Lower lobe of right lung (tissue), 2 donors: ENCODE data around the gene NDUFA12. TPM values are rescaled to one million over a fixed set of nuclear protein-coding genes. Genes with fewer than 3 reads are reported as not detected.

Source experiments
- ATAC-seq, 2 donors: fragments of 200-7000 bp; cut with Tn5 transposase; one replicate each; pipeline ENCODE4 v1.9.1; 2020 to 2022; ENCODE audit warnings: mild to moderate bottlenecking in 2 of 2, moderate library complexity in 2 of 2
- DNase-seq: peaks from one replicate; pipeline ENCODE4 v3.0.0-alpha.2; 2020
- H3K27ac ChIP-seq: fragments of 200-600 bp; one replicate; pipeline ENCODE4 v1.8.0; 2022
- H3K27me3 ChIP-seq: fragments of 200-600 bp; one replicate; pipeline ENCODE4 v1.8.0; 2022; ENCODE audit warnings: low read depth
- H3K36me3 ChIP-seq: fragments of 200-600 bp; one replicate; pipeline ENCODE4 v1.8.0; 2022; ENCODE audit warnings: mild to moderate bottlenecking
- H3K4me1 ChIP-seq: fragments of 200-600 bp; one replicate; pipeline ENCODE4 v1.8.0; 2022
- H3K4me3 ChIP-seq: fragments of 200-600 bp; one replicate; pipeline ENCODE4 v1.8.0; 2022; ENCODE audit warnings: mild to moderate bottlenecking
- H3K9me3 ChIP-seq: fragments of 200-600 bp; one replicate; pipeline ENCODE4 v1.8.0; 2022
- CTCF ChIP-seq: fragments of 200-600 bp; IDR thresholded peaks from one replicate; pipeline ENCODE4 v1.8.0; 2022; ENCODE audit warnings: antibody characterized with exemption, mild to moderate bottlenecking
- intact Hi-C: fragments of 100-400 bp; cut with DNase I; formaldehyde crosslinking; loops from one replicate; pipeline ENCODE4 v1.11.0; 2022
- total RNA-seq: library from RNA; stranded (reverse); fragmentation: NEBNext Ultra II Directional; extraction: Animal tissue kit (Norgen Biotek cat#: 25700); gene quantifications from one replicate; pipeline ENCODE4 v1.2.1, GENCODE V29; 2021
- donor health status: DM: no; HTN: yes; CAD: no; lungs with severe emphysema.

The NDUFA12 gene
- total RNA-seq, 1 donor from 2014 or later = 65.0 TPM

- no peaks in the 10 kb centered on the region for H3K9me3 ChIP-seq
- intact Hi-C loops = no loop called here
- no peaks in the 10 kb centered on the region for H3K27me3 ChIP-seq
- no peak for TF ChIP-seq CTCF
- no peak overlapping the region for H3K4me3 ChIP-seq
- H3K36me3 ChIP-seq = no peaks in the 10 kb centered on the region
- H3K27ac ChIP-seq = no peak overlapping the region
- DNase-seq (no peak), ATAC-seq (no peak)
- no peaks in the 10 kb centered on the region for H3K4me1 ChIP-seq
These were observed 39.8 kb downstream of the NDUFA12 start for GRCh38 chr12:94963649-94964048.

DNA sequence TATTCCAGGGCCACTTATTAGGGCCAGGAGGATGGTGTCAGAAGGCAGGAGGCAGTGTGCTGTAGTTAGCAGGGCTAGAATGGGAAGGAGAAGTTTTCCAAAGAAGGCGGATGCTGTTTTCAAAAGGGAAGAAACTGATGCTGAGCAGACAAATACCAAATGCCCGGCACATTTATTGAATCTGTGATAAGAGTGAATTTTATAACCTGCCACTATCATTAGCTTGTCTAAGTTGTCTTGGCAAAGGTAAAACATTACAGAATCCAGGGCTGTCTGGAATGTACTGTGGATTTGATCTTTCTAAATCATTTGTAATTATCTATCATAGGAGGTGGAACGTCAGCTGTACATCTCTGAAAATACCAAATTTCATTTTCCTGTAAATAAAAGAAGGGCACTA is 40.8 kb downstream of the NDUFA12 start:
- H3K27ac ChIP-seq = no peak overlapping the region
- no peak for ATAC-seq
- no peak overlapping the region for H3K4me3 ChIP-seq
- no peaks in the 10 kb centered on the region for H3K27me3 ChIP-seq
- H3K36me3 ChIP-seq = no peaks in the 10 kb centered on the region
- DNase-seq = no peak
- intact Hi-C loops = no loop called here
- TF ChIP-seq CTCF = no peak
- no peaks in the 10 kb centered on the region for H3K9me3 ChIP-seq
- no peaks in the 10 kb centered on the region for H3K4me1 ChIP-seq

- no peaks in the 10 kb centered on the region for H3K36me3 ChIP-seq
- no peaks in the 10 kb centered on the region for H3K9me3 ChIP-seq
- ATAC-seq (no peak), DNase-seq (no peak)
- TF ChIP-seq CTCF = no peak
- no peak overlapping the region for H3K27ac ChIP-seq
- intact Hi-C loops = no loop called here
- no peaks in the 10 kb centered on the region for H3K27me3 ChIP-seq
- H3K4me3 ChIP-seq = no peak overlapping the region
- no peaks in the 10 kb centered on the region for H3K4me1 ChIP-seq
These were observed 41.6 kb downstream of the NDUFA12 start for GRCh38 chr12:94961911-94962310.

GRCh38 chr12:94961256-94961824 is 42.2 kb downstream of the NDUFA12 start:
- TF ChIP-seq CTCF = no peak

GRCh38 chr12:94957006-94957405 is 46.5 kb downstream of the NDUFA12 start:
- Histone ChIP-seq H3K4me3 (no peak overlapping the region), H3K4me1 (no peaks in the 10 kb centered on the region), H3K36me3 (no peaks in the 10 kb centered on the region), H3K27me3 (no peaks in the 10 kb centered on the region), H3K9me3 (no peaks in the 10 kb centered on the region), H3K27ac (no peak overlapping the region)
- DNase-seq = no peak
- no peak for ATAC-seq
- intact Hi-C loops = no loop called here
- no peak for TF ChIP-seq CTCF

More at GRCh38 chr12:94961256-94961824, 42.2 kb downstream of the NDUFA12 start:
- H3K27ac ChIP-seq = no peak overlapping the region
- H3K4me3 ChIP-seq = no peak overlapping the region
- H3K36me3 ChIP-seq = no peaks in the 10 kb centered on the region
- intact Hi-C loops = no loop called here
- no peaks in the 10 kb centered on the region for H3K9me3 ChIP-seq
- DNase-seq (no peak), ATAC-seq (no peak)
- H3K27me3 ChIP-seq = no peaks in the 10 kb centered on the region
- H3K4me1 ChIP-seq = no peaks in the 10 kb centered on the region
